OCI-M1 (cell line): ENCODE results near the gene ABI1.

Source experiments
- DNase-seq: peaks from one replicate; lab custom pipeline; 2025; lab: John Stamatoyannopoulos, UW

ABI1 gene

GRCh38 chr10:26770069-26770468 lies 90.7 kb downstream of the ABI1 start:
- no peak for DNase-seq

- no peak for DNase-seq
Observed at GRCh38 chr10:26765549-26765948, 95.2 kb downstream of the ABI1 start.

DNA sequence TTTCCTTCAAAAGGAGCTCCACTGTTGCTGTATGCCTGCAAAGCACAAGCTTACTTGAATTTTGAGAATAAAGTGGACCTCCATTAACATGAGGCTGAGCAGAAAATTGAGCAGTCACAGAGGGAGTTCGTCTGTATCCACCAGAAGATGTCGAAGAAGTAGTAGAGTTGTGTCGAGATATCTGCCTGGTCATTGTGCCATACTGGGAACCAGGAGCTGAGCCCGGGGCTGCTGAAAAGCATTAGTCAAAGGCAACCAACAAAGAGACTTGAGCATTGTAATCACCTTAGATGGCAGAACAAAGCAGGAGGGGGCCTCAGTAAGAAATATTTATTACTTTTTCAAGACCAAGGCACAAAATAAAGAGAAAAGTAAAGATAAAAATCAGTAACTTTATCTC lies 101.8 kb downstream of the ABI1 start:
- DNase-seq, result no peak

DNA sequence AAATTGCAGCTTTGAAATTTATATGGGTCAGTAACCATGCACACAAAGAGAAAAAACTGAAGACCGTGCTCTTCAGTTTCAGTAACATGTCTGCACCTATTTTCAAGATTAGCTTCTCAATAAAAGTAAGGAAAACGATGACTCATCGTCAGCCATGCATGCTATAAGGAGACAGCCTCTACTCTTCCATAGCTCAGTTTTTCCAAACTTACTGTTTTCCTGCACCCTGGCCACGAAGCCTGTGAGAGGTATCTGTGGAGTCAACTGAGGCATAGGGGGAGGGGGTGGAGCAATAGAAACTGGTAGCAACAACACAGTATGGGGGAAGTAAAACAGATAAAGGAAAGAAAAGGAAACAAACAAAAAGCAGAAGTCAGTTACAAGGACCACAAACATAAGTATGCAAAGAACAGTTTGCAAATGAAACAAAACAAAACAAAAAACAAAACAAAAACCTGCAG lies 105.3 kb downstream of the ABI1 start:
- DNase-seq, result peak; percentile 77

DNA sequence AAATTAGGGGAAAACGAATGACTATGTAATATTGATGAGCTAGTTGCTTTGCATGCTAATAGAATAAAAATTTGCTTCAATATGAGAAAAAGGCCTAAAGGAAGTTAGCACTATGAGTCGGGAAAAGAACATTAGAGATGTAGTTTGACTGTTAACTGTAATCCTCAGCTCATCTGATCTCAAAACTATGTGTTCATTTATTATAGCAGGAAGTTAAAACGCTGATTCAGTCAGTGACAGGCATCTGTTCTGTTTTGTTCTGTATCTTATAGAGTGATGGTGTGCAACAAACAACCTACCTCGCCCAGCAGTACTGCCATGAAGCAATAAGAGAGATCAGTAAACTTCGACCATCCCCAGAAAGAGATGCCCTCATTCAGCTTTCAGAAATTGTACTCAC lies 114.7 kb downstream of the ABI1 start:
- DNase-seq, result no peak

- no peak for DNase-seq
Observed at GRCh38 chr10:26743841-26744240, 116.9 kb downstream of the ABI1 start.

DNA sequence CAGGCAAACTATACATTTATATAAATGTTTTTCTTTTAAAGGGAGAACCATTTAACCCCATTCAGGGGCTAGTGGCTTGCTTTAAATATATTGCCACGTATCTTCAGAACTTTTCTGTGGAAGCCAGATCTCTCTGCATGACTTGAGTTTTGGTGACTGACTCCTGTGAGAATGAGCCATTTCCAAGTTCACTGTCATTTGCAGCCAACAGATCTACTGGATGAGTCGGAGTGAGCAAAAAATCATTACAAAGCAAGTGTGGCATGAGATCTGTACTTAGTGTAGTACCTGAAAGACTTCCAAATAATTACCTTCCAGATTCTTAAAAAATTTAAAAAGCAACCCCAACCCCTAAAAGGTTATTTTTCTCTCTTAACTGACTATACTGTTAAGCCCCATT lies 117.7 kb downstream of the ABI1 start:
- no peak for DNase-seq

DNA sequence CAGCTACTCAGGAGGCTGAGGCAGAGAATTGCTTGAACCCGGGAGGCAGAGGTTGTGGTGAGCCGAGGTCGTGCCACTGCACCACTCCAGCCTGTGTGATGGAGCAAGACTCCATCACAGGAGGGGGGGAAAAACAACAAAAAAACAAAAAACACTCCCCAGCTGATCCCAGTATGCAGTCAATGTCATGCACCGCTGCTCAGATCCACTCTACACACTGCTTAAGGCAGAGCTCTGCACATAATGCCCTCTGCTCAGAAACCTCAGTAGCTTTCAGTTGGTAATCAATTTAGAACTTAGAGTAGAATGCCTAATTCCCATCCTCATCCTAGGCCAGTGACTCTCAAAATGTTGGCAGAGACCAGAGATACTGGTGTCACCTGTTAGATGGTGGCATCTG lies 119.4 kb downstream of the ABI1 start:
- no peak for DNase-seq

GRCh38 chr10:26739071-26739631 lies 121.6 kb downstream of the ABI1 start:
- DNase-seq, result no peak

DNA sequence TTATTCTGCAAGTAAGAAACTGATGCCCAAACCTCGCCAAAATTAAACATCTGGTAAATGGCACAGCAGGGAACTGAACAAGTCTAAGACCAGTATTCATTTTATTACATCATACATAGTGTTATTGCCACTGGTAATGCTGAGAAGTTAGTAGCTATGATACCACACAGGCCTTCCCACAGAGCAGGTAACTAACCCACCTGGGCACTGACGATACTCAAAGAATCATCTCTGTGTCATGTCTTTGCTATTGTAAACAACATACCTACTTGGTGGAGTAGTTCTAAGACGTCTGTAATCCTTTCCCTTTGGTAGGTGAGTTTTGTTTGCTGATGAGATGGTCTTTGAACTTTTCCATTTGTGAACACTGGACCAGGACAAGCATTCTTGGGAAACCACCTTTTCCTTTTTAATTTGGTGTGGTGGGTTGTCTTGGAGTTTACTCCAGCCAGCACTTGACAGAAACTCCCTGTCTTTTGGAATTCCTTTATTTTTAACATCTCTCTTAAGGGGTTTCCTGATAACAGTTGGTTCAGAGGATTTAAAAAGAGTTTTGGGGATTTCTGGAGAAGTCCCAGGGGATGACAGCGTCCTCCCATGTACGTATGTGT lies 122.4 kb downstream of the ABI1 start:
- no peak for DNase-seq

GRCh38 chr10:26737730-26738129 lies 123.0 kb downstream of the ABI1 start:
- peak; percentile 15 for DNase-seq

- no peak for DNase-seq
Observed at GRCh38 chr10:26735435-26735834, 125.3 kb downstream of the ABI1 start.

- DNase-seq, result no peak
Observed at GRCh38 chr10:26733750-26734568, 126.8 kb downstream of the ABI1 start.

- no peak for DNase-seq
Observed at GRCh38 chr10:26730552-26730951, 130.2 kb downstream of the ABI1 start.

DNA sequence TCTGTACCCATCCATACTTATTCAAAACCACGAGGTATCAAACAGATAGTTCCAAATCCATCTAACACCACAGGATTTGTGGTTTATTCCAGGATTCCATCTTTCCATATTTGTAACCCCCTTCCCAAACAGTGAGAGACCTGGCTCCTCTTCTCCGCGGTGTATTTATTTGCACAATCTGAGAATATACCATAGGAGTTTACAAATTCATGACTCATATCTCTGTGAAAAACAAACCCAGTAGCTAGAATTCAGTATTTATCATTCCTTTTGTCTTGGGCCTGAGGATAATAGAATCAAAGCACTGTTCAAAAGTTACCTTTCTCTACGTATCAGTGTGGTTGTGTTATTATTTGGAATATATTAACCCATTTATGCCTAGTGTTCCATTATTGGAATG lies 131.4 kb downstream of the ABI1 start:
- DNase-seq, result no peak

DNA sequence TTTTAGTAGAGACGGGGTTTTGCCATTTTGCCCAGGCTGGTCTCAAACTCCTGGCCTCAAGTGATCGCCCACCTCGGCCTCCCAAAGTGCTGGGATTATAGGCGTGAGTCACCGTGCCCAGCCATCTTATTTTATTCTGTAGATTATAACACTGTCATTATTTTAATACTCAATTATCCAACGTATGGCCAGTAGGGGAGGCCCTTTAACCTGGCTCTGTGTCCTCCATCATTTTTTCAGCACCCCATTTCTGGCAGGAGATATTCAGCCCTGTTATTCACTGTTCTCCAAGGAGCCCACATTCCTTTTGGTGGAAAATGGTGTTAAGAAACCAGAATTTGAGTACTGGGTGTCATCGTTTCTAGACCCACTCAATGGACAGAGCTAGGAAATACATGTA lies 131.8 kb downstream of the ABI1 start:
- no peak for DNase-seq

DNA sequence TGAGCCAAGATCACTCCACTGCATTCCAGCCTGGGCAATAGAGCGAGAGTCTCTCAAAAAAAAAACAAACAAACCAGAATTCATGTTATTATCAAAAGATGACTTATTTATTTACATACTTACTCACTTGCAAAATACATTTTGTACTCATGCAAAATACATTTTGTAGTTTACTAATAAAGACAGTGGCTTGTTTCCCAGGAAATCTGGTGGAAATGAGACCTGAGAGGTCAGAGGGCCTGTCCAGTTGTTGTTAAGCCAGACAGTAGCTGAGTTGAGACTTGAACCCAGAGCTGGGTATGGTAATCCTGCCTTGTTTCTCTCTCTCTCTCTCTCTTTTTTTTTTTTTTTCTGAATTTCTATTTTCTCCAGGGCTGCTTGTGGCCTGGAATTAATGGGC lies 133.8 kb downstream of the ABI1 start:
- no peak for DNase-seq

DNA sequence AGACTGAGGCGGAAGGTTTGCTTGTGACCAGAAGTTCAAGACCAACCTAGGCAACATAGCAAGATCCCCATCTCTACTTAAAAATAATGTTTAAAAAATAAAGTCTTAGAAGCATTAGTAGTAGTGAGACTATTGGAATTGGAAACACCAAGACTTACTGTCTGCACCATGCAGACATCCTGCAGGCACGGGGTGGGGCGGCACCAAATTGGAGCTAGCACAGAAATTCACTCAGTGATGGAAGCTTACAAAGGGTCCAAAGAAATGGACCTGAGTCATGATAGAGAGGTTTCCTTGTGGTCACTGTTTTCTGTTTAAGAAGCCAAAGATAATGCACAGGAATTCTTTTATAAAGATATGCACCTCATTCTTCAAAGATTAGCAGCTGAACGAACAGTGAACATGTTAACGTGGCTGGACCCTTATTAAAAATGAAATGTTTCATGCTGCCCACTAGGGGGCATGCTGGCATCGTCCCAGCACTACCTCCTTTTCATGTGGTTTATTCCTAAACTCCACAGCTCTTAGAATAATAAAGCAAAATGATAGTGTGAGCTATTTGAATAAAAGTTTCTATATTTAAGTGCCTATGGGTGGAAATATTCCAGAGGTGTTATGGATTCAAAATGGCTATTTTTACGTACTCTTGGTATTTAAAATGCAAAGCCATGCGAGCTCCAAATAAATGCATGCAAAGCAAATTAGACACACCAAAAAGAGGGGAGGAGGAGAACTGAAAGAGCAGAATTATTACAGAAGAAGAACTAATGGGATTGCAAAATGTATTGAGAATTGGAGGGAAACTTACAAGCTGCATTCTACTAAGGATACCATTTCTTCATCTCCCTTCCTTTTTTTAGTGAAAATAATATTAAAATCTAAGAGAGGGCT lies 134.7 kb downstream of the ABI1 start:
- peak; percentile 72 for DNase-seq

GRCh38 chr10:26723016-26723415 lies 137.7 kb downstream of the ABI1 start:
- DNase-seq, result no peak

- no peak for DNase-seq
Observed at GRCh38 chr10:26721561-26721960, 139.2 kb downstream of the ABI1 start.

- no peak for DNase-seq
Observed at GRCh38 chr10:26717476-26717875, 143.3 kb downstream of the ABI1 start.

DNA sequence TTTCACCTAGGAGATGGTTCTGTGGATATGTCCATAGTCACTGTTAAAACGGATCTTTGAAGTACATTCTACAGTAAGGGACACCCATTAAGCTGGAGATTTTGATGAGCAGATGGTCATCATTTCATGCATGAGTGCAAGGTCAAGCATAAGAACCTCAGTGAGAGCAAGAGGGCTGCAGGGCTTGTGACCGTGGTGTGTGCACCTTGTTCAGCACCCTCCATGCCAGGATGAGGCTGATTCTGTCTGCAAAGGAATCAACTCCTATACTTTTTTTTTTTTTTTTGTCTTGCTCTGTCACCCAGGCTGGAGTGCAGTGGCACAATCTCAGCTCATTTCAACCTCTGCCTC lies 145.6 kb downstream of the ABI1 start:
- DNase-seq, result no peak
